Spleen (tissue), 7 donors: ENCODE data around the gene NOTCH2.
"Not testable (repeated sequence)": the region's sequence is repeated elsewhere in the genome, so short reads cannot be mapped to it uniquely, and the experiment has no call there.

ENCODE experiments used
- CTCF ChIP-seq, 11 experiments: fragments of 200-600 bp in 7 of 11; fragments of 450-650 bp in 4 of 11; sonication (generic) in 4 of 11; IDR thresholded peaks in 8 of 11; conservative IDR thresholded peaks in 3 of 11; 1 replicate in 7 of 11; 2 replicates in 4 of 11; pipeline versions ENCODE4 v1.4.0 to v1.8.0; 2016 to 2021; ENCODE audit warnings: antibody characterized with exemption in 11 of 11, inconsistent platforms in 4 of 11, mild to moderate bottlenecking in 1 of 11
- POLR2AphosphoS5 ChIP-seq, 3 donors: sonication (generic); formaldehyde crosslinking; IDR thresholded peaks; one replicate each; pipeline ENCODE4 v1.5.1; 2017; ENCODE audit warnings: antibody characterized with exemption in 3 of 3
- donor health status: DM: no; HTN: no; CAD: no; lungs with moderate emphysema.
- donor health status: DM: no; HTN: no; CAD: no.
- donor health status: DM: no; HTN: no; CAD: no.

- not testable (repeated sequence) for TF ChIP-seq CTCF (IDR thresholded peaks at IDR 0.05 in 8 of 11, conservative IDR thresholded peaks at IDR 0.05 in 3 of 11); POLR2AphosphoS5 (IDR thresholded peaks at IDR 0.05)
These were observed 31.1 kb upstream of the NOTCH2 start for GRCh38 chr1:120100590-120100989.
